GM21825 (cell line): ENCODE results near the gene SVOPL.
"Not testable (repeated sequence)": the region's sequence is repeated elsewhere in the genome, so short reads cannot be mapped to it uniquely, and the experiment has no call there.

ENCODE experiments used
- ATAC-seq: cut with Tn5 transposase; IDR thresholded peaks from one replicate; pipeline ENCODE4 v1.9.1; 2021; ENCODE audit warnings: mild to moderate bottlenecking, moderate library complexity; ENCODE audit not compliant: unreplicated experiment

Gene SVOPL, protein sequence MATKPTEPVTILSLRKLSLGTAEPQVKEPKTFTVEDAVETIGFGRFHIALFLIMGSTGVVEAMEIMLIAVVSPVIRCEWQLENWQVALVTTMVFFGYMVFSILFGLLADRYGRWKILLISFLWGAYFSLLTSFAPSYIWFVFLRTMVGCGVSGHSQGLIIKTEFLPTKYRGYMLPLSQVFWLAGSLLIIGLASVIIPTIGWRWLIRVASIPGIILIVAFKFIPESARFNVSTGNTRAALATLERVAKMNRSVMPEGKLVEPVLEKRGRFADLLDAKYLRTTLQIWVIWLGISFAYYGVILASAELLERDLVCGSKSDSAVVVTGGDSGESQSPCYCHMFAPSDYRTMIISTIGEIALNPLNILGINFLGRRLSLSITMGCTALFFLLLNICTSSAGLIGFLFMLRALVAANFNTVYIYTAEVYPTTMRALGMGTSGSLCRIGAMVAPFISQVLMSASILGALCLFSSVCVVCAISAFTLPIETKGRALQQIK

DNA sequence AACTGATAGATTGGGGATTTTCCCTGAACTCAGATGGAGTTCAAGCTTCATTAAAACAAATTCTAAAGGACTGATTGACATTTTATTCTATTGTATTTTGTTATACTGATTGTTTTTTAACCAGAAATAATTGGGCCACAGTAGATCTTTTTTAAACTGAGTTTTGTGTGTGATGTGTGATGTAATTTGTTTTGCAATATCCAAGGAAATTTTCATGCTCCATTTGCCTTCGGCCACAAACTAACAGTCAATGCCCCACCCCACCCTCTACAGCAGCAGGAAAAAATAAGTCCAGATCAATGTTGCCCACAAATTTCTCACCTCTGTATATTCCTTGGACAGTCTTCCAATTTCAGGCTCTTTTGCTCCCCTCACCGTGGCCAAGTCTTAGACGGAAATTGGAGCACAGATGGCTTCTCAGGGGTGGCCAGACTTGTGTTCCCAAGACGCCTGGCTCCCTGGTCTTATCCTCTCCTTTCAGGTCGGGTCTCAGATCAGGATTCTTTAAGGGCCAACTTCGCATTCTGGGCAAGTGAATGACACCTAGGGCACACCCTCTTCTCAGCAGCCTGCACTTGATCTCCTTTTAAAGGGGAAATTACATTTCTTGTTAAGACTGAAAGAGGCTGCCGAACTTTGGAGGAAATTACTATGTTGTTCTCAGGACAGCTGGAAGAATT is at the start of gene SVOPL:
Gene SVOPL, minus strand, starts transcription at position 506 of the 680 bp plus-strand sequence. CDS start 22,317 bp downstream, outside the sequence.
- no peak for ATAC-seq

DNA sequence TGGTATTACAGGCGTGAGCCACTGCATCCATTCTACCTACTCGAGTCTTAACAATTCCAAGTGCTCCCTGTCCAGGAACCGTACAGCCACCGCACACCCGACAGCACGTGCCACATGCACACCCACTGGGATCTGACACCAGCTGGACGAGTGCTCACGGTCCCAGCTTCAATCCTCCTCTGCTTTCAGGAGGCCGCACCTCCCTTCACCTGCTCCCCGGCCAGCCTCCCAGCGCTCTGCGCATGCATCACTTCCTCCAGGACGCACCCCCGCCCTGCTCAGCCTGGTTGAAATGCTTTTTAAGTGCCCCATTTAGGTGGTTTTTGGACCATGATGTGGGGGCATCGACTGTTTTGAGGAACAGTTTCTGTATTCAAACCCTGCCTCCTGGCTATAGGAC is 49.3 kb upstream of the SVOPL start:
- no peak for ATAC-seq

DNA sequence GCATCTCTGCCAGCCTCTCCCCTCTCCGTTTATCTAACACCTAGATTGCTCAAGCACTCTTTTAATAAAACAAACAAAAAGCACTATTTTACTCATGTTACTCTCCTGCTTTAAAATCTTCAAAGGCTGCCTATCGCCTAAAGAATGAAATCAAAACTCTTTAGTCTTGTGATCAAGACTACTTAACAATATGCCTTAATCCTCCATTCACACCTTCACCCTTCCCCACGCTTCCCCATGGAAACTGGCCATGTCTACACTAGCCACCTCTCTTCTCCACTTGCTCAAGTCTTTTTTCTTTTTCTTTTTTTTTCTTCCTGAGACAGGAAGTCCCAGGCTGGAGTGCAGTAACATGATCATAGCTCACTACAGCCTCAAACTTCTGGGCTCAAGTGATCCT is 48.8 kb upstream of the SVOPL start:
- no peak for ATAC-seq

DNA sequence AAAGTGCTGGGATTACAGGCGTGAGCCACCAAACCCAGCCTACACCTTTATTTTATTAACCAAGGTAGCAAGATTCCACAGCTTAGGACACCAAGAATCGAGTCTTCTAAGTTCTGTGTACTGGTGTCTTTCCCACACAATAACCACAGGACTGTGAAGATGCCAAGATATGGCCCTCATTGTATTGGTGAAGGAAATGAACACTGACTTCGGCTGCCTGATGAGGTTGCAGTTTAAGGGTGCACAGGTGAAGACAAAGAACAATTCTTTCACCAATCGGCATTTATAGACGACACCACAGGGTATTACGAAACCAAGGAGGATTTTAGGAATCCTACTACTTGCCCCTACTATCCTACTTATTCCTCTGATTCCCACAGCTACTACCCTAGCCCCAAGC is 47.5 kb upstream of the SVOPL start:
- ATAC-seq, result no peak

DNA sequence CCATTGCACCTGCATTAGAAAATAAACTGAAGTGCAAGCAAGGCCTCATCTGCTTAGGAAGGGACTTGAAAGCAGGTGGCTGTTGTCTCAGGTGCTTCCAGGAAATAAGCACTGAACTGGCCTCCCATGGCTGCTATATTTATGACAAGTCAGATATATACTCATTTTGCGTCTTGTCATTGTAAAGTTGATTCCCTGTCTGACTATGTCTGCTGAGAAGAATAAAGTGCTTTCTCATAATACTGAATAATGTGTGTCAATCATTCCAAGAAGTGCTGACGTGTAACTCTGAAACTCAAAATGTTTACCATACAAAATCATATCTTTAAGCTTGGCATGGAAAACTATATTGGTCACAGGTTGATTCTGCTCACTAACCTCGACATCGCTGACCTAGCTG is 44.9 kb upstream of the SVOPL start:
- no peak for ATAC-seq

DNA sequence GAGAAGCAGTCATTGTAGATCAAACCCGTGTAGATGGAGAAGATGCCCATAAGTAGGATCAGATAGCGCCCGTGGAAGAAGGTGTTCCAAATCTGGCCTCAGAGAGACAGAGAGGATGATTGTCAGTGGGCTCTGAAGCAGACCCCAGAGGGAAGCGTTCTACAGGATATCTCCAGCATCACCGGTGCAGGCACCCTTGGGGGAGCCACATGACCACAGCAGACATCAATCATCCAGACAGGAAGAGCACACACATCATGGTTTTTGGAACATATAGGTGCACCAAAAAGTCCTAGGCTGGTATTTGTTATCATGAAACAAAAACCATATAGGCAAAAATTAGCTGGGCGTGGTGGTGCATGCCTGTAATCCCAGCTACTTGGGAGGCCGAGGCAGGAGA is 44.0 kb upstream of the SVOPL start:
- no peak for ATAC-seq

DNA sequence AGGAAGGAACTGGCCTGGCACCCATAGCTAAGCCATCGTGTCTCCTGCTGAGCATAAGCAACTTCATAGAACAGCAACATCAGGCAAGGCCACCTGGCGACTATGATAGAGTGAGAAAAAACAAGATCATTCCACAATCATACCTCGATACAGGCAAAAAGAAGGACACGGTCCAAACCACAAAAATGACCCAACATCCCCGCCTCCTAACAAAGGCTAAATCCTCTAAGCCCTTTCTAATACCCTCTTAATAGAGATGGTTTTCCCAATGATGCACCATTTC is 40.2 kb upstream of the SVOPL start:
- no peak for ATAC-seq

DNA sequence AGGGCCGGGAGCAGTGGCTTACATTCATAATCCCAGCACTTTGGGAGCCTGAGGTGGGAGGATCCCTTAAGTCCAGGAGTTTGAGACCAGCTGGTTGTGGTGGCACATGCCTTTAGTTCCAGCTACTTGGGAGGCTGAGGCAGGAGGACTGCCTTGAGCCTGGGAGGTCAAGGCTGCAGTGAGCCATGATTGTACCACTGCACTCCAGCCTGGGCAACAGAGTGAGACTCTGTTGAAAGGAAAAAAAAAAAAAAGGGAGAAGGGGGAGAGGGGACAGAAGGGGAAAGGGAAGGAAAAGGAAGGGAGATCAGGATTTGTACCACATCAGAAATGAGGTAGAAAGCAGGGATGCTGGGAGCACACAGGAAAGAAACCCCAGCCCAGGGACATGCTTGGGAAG is 38.7 kb upstream of the SVOPL start:
- ATAC-seq, result no peak

DNA sequence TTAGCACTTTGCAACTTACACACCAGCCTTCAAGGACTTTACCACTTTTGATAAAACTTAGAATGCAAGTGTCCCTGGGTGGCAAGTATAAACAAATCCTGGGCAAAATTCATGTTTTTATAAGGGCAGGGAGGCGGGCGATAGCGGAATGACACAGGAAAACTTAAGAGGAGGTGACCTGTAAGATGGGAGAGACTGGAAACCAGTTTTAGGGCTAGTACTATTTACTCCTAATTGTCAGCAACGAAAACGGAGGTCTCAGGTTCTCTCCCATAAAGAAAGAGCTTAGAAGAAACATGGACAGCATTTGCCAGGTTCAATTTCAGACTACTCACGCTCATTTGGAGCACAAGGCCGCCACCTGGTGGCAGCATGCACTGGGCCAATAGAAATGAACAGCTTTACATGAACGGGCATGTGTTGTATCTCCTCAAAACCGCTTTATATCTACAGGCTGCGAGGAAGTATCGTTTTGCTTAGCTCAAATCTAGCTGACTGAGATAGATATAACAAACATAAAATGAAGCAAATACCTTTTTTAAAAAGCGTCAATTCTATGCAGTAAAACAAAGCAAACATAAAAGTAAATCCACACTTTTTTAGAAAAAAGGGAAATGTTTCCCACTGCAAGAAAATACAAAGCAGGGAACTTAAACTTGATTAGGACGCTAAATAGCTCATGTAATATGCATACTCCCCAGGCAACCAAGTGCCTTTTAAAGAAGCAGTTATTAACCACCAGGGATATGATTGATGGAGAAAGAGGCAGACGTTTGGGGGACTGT is 37.6 kb upstream of the SVOPL start:
- ATAC-seq, result peak; percentile 78

DNA sequence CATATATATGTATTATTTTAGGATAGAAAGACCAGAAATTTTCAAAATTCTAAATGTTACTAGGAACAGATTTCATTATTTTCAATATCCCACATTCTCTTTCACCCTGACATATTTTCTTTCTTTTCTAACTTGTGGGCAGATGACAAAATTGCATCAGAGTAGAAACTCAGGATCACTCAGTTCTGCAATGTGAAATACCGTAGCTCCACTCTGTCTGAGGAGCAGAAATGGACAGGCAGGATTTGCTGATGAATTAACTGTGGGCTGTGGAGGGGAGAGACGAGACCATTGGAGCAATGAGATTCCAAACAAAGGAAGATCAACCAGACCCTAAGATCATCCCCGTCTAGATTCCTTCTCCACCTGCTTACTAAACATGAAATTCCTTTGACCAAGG is 37.0 kb upstream of the SVOPL start:
- no peak for ATAC-seq

DNA sequence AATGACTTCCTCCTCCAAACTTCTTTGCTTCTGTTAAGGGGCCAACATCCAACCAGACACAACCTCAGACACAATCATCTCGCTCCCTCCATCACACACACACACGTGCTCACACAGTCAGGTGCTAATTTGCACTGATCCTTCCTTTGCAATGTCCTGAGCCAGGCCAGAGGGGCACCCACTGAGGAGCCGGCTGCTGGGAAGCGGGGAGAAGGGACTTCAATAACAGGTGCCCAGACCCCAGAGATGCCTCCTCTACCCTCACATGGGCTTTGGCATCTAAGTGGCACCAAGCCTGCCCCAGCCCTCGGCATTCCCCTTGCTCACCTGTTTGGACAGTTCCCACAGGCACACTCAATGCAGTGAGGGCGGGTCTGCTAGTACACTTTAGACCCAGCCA is 34.2 kb upstream of the SVOPL start:
- no peak for ATAC-seq

DNA sequence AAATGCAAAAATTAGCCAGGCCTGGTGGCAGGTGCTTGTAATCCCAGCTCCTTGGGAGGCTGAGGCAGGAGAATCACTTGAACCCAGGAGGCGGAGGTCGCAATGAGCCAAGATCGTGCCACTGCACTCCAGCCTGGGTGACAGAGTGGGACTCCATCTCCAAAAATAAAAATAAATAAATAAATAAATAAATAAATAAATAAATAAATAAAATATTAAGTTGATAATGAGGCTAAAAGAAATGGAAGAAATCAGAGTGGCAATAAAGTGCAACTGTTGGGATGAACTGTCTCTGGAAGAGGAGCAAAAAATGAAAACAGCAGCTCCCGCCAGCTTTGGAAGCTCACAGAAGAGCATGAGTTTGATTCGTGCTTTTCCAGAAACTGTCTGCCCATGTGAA is 30.6 kb upstream of the SVOPL start:
- not testable (repeated sequence) for ATAC-seq

DNA sequence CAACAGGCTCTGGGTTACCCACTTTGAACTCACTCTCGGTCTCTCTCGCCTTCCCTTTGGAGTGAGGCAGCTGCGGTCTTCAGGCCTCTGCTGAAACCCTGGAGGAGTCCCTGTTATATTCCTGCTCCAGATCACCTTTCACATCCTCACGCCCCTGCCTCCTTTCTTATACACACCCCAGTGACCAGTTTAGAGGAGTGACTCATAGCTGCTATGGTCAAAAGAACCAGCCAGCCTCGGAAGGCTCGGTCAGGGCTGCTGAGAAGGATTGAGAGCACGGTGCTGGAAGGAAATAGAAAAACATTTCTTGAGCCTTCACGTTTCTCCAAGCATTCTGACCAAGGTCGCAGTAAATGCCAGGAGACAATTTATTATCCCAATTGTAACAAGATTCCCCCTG is 28.3 kb upstream of the SVOPL start:
- ATAC-seq, result no peak

DNA sequence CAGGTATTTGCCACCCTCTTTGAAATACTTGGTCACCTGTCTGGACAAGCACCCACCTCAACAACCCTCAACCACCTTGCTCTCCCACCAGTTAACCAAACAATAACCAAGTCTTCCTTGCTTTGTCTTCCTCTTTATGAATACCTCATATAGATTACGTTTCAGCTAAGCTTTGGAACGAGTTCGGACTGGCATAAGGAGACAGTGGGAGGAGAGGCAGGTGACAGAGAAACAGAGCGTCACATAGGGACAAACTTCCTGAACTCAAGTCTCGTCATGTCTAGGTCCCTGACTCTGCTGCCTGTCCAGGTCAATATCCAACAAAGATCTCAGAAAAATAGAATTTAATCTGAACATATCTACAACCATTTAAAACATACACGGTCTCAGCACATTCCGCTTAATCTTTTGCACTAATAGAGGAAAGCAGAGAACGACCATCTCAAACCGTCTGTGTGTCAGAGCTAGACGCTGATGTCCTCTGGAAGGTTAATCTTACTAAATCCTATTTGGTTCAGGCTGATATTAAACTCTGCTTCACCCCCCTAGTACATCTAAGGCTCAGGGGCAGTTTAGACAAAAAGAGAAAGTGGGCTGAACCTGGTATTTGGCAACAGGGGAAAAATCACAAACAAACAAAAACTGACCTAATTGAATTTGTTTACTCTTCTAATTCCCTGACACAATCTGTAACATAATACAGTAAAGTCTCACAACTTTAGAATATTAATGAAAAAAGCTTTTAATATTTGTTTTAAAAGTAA is 26.4 kb upstream of the SVOPL start:
- no peak for ATAC-seq

DNA sequence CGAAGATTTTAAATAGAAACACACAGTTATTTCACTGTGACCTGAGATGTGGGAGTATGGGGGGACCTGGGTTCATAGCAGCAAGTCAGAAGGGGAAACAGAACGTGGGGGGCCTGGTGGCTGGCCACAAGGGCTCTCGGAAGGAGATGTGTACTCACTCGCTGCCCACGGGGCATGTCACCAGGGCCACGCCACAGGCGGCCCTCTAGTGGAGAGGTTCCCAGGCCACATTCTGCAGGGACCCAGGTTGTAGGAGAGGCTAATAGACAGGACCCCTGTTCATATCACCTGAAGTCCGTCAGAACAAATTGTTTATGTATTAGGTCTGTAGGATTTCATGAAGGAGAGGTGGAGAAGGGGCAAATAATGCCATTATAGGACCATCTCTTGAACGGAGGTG is 25.1 kb upstream of the SVOPL start:
- ATAC-seq, result no peak

DNA sequence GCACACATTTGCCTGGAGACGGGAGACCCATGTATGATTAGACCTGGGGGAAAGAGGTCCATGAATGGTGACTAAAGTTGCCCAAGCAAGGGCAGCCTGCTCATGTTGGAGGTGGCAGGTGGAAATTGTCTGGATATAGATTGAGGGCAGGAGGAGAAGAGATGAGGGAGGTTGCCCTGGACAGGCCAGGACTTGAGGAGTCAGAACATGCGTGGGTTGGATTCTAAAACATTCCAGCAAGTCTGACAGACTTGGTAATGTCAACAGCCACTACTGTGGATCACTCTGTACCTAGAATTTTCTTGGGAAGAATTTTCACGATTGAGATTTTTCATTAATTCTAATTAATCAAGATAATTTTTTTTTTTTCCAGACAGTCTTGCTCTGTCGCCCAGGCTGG is 19.1 kb upstream of the SVOPL start:
- ATAC-seq, result no peak

DNA sequence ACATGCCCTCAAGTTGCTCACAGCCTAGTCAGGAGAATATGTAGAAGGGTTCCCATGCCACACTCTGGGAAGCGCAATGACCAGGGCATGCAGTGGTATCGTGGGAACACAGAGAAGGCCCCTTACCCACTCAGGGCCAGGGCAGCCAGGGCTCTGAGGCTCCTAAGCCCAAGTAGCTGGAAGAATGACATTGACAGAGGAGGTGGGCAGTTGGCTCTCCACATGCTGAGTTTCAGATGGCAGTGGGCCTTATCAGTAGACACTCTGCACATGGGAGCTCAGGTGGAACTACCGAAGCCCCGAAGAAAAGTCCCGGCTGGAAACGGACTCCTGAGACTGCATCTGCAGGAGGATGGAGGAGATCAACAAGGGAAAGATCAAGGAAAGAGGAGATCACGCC is 15.7 kb upstream of the SVOPL start:
- no peak for ATAC-seq

DNA sequence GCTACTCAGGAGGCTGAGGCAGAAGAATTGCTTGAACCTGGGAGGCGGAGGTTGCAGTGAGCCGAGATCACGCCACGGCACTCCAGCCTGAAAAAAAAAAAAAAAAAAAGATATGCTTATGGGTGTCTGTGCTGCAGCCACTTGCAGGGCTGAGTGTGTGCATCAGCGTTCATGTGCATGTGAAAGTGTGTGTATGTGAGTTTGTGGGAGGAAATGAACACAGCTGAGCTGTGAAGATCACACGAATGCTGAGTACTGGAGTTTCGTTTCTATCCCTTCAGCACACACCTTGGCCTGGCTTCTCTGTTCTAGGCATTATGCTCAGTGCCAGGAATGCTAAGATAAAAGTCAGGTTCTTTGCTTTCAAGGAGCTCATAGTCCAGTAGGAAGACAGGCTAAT is 12.0 kb upstream of the SVOPL start:
- no peak for ATAC-seq

DNA sequence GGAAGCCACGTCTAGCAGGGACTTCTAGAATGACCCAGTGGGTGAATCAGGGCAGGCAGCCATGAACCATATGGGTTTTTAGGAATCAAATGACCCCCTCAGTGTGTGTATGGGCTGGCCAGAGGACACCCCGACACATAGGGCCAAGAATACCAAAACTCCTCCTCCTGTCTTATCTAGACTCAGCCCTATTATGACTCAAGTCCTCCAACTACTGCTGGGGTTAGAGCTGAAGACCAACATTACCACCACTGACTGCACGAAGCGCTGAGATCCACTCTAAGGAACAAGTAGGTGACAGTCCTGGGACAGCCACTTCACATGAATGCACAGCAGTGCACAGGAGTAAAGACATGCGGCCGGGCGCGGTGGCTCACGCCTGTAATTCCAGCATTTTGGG is 11.5 kb upstream of the SVOPL start:
- ATAC-seq, result no peak

DNA sequence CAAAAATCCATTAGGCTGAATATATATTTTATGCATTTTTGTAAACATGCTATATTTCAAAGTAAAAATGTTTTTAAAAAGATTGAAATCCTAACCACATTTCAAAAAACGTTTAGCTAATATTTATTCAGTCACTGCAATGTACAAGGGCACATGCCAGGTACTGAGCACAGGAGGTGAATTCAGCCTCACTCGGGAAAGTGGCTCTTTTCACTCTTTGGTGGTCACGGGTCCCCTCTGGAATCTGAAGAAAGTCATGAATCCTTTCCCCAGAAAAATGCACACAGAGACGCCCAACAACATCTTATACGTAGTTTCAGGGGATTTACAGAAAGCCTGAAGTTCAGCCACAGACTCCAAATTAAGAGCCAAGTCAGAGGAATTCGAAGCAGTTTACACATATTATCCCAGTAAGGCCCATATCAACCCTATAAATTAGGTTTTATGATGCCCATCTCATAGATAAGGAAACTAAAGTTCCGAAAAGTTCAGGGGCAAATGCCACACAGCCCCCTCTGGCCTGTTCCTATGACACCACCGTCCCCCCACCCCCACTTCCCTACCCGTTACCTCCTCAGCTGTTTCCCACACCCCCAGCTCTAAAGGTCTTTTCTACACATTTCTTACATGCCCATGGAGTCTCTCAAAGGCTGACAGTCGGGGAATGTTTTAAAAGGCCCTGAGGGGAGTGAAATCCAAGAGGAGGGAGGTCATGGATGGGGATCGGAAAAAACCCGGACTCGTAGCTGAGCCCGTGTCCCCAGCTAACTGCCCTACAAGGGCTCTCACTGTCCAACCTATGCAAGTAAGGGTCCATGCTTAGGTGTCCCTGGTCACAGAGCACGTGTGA is 9.6 kb upstream of the SVOPL start:
- no peak for ATAC-seq
